GM23248 (cell line): ENCODE data around the gene SPTLC3. TPM values are rescaled to one million over a fixed set of nuclear protein-coding genes. Genes with fewer than 3 reads are reported as not detected.

ENCODE experiments used
- DNase-seq: peaks from one replicate; pipeline ENCODE4 v3.0.0-alpha.2; 2015
- H2AFZ ChIP-seq: fragments of 200-600 bp; sonication (generic); 2 replicates; pipeline ENCODE4 v1.6.1; 2016; ENCODE audit warnings: antibody characterized with exemption
- H3F3A ChIP-seq: fragments of 200-600 bp; sonication (generic); 2 replicates; pipeline ENCODE4 v1.6.1; 2016; ENCODE audit warnings: mild to moderate bottlenecking, antibody characterized with exemption, mixed run types; ENCODE audit not compliant: insufficient read depth
- H3K27ac ChIP-seq: fragments of 200-600 bp; sonication (generic); 2 replicates; pipeline ENCODE4 v1.5.1; 2016; ENCODE audit warnings: mild to moderate bottlenecking
- H3K27me3 ChIP-seq: fragments of 200-600 bp; sonication (generic); replicated peaks from 2 replicates; pipeline ENCODE4 v1.6.1; 2016; ENCODE audit warnings: mild to moderate bottlenecking; ENCODE audit not compliant: insufficient read depth
- H3K36me3 ChIP-seq: fragments of 200-600 bp; sonication (generic); 2 replicates; pipeline ENCODE4 v1.6.1; 2016; ENCODE audit warnings: low read depth, mild to moderate bottlenecking
- H3K4me1 ChIP-seq: fragments of 200-600 bp; sonication (generic); 2 replicates; pipeline ENCODE4 v1.6.1; 2016; ENCODE audit warnings: mild to moderate bottlenecking; ENCODE audit not compliant: insufficient read depth
- H3K4me2 ChIP-seq: fragments of 200-600 bp; sonication (generic); one replicate; pipeline ENCODE4 v1.6.1; 2016; ENCODE audit warnings: mild to moderate bottlenecking; ENCODE audit not compliant: unreplicated experiment
- H3K4me3 ChIP-seq: fragments of 200-600 bp; sonication (generic); 2 replicates; pipeline ENCODE4 v1.5.1; 2016; ENCODE audit warnings: mild to moderate bottlenecking
- H3K79me2 ChIP-seq: fragments of 200-600 bp; sonication (generic); 2 replicates; pipeline ENCODE4 v1.6.1; 2016; ENCODE audit warnings: mild to moderate bottlenecking; ENCODE audit not compliant: insufficient read depth
- H3K9ac ChIP-seq: fragments of 200-600 bp; sonication (generic); 2 replicates; pipeline ENCODE4 v1.6.1; 2016; ENCODE audit warnings: mild to moderate bottlenecking
- H3K9me2 ChIP-seq: fragments of 200-600 bp; sonication (generic); 2 replicates; pipeline ENCODE4 v1.6.1; 2016; ENCODE audit warnings: mixed run types, mild to moderate bottlenecking, moderate library complexity; ENCODE audit not compliant: insufficient read depth
- H3K9me3 ChIP-seq: fragments of 200-600 bp; sonication (generic); one replicate; pipeline ENCODE4 v1.6.1; 2017; ENCODE audit warnings: low read depth
- H4K20me1 ChIP-seq: fragments of 200-600 bp; sonication (generic); 2 replicates; pipeline ENCODE4 v1.6.0; 2016; ENCODE audit not compliant: insufficient read depth
- EZH2 ChIP-seq: fragments of 200-600 bp; sonication (generic); IDR thresholded peaks from 2 replicates; pipeline ENCODE4 v1.6.1; 2018; ENCODE audit warnings: antibody characterized with exemption, mild to moderate bottlenecking; ENCODE audit not compliant: insufficient read depth, poor library complexity, severe bottlenecking
- EZH2phosphoT487 ChIP-seq: fragments of 200-600 bp; sonication (generic); IDR thresholded peaks from 2 replicates; pipeline ENCODE4 v1.6.1; 2018; ENCODE audit warnings: antibody characterized with exemption, moderate library complexity, mild to moderate bottlenecking, low read depth; ENCODE audit not compliant: insufficient read depth
- WGBS, 2 experiments: methylation state at CpG; one replicate each; pipeline ENCODE4 v1.1.6; 2015 to 2017; ENCODE audit warnings: low lambda C conversion rate in 2 of 2, low coverage in 1 of 2; ENCODE audit errors: missing lambda C conversion rate in 2 of 2; 5-methylcytosine and 5-hydroxymethylcytosine counted together
- in situ Hi-C: fragments of 300-500 bp; cut with MboI; formaldehyde crosslinking; loops from 2 replicates; pipeline ENCODE4 v1.15.0; 2020
- polyA plus RNA-seq: library from polyadenylated mRNA; unstranded; fragments of >200 nt; fragmentation: Nextera tagmentation; extraction: Ambion mirVana; gene quantifications from 2 replicates; pipeline ENCODE4 v1.2.1, GENCODE V29; 2016
- total RNA-seq: library from RNA; depleted of rRNA; stranded (reverse); fragments of >200 nt; shearing (Covaris generic); gene quantifications from 2 replicates; pipeline ENCODE4 v1.2.3, GENCODE V29; 2014

SPTLC3 gene
- total and polyA plus RNA-seq, 2 experiments from 2014 or later, result 1.4 to 5.5 TPM

DNA sequence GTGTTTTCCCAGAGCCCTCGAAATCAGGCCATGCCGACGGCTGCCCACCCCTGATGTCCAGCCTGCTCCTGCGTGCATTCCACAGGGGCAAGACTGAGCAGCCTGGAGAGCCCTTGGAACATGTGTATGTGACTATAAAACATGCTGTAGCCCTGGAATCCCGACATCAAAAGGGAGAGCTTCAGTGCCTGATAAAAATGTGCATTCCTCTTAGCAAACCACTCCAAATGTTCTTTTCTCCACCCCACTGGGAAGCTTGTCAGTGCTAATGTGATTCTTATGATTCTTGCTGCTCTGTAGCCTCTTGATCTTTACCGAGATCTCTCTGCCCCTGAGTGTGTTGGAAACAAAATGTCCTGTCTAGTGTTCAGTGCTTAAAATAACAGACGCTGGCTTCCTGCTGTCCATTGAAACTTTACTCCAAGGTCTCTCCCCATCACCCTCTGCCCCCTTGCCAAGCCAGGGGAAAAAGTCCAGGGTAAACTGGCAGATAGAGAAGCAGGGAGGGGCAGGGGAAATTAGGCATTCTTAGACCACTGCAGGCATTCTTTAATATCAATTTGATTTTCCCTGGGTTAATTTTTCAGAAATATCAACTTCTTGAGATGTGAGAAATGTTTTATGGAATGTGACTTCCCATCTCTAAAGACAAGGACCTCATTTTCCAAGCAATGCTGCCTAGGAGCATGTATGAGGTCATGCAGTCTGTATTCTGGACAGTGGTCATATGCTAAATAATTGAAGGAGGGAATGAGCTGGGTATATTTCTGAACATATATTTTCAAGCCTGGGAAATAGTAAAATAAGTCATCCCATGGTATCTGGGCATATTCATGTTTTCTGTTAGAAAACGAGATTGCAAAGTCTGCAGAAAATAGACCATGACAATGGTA lies 138.5 kb downstream of the SPTLC3 start:
- Histone ChIP-seq H3K4me2 (no peak overlapping the region), H3K79me2 (no peaks in the 10 kb centered on the region), H3K36me3 (no peaks in the 10 kb centered on the region), H3K4me1 (no peaks in the 10 kb centered on the region; the same call in 1 of the 2 replicates), H3K27me3 (peaks cover 6% of the 10 kb centered on the region; the same call in 1 of the 2 replicates), H4K20me1 (no peaks in the 10 kb centered on the region), H3K27ac (no peak overlapping the region), H2AFZ (no peak overlapping the region), H3F3A (no peaks in the 10 kb centered on the region; the same call in 1 of the 2 replicates), H3K9me3 (no peaks in the 10 kb centered on the region), H3K9me2 (no peaks in the 10 kb centered on the region), H3K4me3 (no peak overlapping the region), H3K9ac (no peak overlapping the region)
- in situ Hi-C loops, result no loop called here
- DNase-seq, result no peak
- no peak for TF ChIP-seq EZH2
- TF ChIP-seq EZH2phosphoT487, result no peak
- WGBS, 2 experiments, result 7 to 10% methylated on average over 8 of the region's 8 CpGs

DNA sequence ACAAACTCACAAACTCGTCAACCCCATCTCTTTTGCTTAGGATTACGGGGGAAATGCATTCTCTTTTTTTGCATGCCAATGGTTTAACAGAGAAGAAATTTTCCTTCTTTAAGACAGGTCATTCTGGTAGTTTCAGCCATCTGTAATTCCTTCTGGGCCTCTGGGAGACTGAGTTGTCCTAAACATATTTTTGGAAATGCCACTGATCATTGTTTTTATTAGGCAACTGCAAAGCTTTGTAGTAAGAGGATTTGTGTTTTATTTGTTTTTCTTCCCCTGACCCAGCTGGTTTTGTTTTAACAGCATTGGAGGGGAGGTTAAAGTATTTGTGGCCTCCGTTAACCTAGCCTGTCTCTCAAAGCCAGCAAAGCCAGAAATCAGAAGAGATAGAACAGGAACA lies 139.2 kb downstream of the SPTLC3 start:
- Histone ChIP-seq H3F3A (no peaks in the 10 kb centered on the region; the same call in 1 of the 2 replicates), H3K9me2 (no peaks in the 10 kb centered on the region), H3K4me1 (no peaks in the 10 kb centered on the region), H3K79me2 (no peaks in the 10 kb centered on the region), H3K36me3 (no peaks in the 10 kb centered on the region), H3K9me3 (no peaks in the 10 kb centered on the region), H4K20me1 (no peaks in the 10 kb centered on the region), H3K27ac (no peak overlapping the region), H3K27me3 (peaks cover 6% of the 10 kb centered on the region; the same call in 1 of the 2 replicates), H3K9ac (no peak overlapping the region), H3K4me2 (no peak overlapping the region), H3K4me3 (no peak overlapping the region), H2AFZ (no peak overlapping the region)
- no peak for DNase-seq
- WGBS, 2 experiments, result 12 to 19% methylated on average over 3 of the region's 3 CpGs
- in situ Hi-C loops, result no loop called here
- no peak for TF ChIP-seq EZH2phosphoT487
- no peak for TF ChIP-seq EZH2

DNA sequence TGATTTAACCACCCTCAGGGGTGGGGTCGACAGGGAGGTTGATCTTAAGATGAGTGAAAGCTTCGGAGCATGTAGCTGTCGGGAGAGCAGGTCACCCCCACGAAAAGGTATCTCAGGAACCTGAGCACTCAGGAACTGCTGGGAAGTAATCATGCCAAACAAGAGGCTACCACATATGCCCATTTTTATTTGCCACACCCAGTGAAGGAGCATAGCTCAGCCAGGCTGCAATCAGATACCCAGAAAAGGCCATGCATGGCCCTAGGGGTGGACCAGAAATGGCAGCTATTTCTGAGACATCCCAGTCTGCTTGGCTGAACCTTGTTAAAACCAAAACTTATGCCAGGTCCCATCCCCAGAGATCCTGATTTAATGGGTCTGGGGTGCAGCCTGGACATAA lies 139.6 kb downstream of the SPTLC3 start:
- no peaks in the 10 kb centered on the region for H3K79me2 ChIP-seq
- H2AFZ ChIP-seq, result no peak overlapping the region
- no peak for TF ChIP-seq EZH2phosphoT487
- TF ChIP-seq EZH2, result no peak
- H3K4me3 ChIP-seq, result no peak overlapping the region
- WGBS, 2 experiments, result 53 to 58% methylated on average over 4 of the region's 4 CpGs
- no peaks in the 10 kb centered on the region for H4K20me1 ChIP-seq
- H3K9me3 ChIP-seq, result no peaks in the 10 kb centered on the region
- DNase-seq, result no peak
- H3K4me2 ChIP-seq, result no peak overlapping the region
- no peaks in the 10 kb centered on the region for H3K36me3 ChIP-seq
- H3K27me3 ChIP-seq, result peaks cover 6% of the 10 kb centered on the region; the same call in 1 of the 2 replicates
- in situ Hi-C loops, result no loop called here
- H3K9ac ChIP-seq, result no peak overlapping the region
- H3K9me2 ChIP-seq, result no peaks in the 10 kb centered on the region
- H3K4me1 ChIP-seq, result no peaks in the 10 kb centered on the region
- H3F3A ChIP-seq, result no peaks in the 10 kb centered on the region; the same call in 1 of the 2 replicates
- H3K27ac ChIP-seq, result no peak overlapping the region

GRCh38 chr20:13148961-13149360 lies 140.2 kb downstream of the SPTLC3 start:
- Histone ChIP-seq H3K9me2 (no peaks in the 10 kb centered on the region), H3F3A (no peaks in the 10 kb centered on the region; the same call in 1 of the 2 replicates), H3K9ac (no peak overlapping the region), H4K20me1 (no peaks in the 10 kb centered on the region), H3K27me3 (peaks cover 6% of the 10 kb centered on the region; the same call in 1 of the 2 replicates), H3K27ac (no peak overlapping the region), H3K36me3 (no peaks in the 10 kb centered on the region), H3K4me2 (no peak overlapping the region), H3K9me3 (no peaks in the 10 kb centered on the region), H3K4me3 (no peak overlapping the region), H3K4me1 (no peaks in the 10 kb centered on the region), H2AFZ (no peak overlapping the region), H3K79me2 (no peaks in the 10 kb centered on the region)
- WGBS, 2 experiments, result 92 to 93% methylated on average over 2 of the region's 2 CpGs
- TF ChIP-seq EZH2phosphoT487 (no peak), EZH2 (no peak)
- DNase-seq, result no peak
- in situ Hi-C loops, result no loop called here
